K562 (cell line): Measurements from ENCODE around the gene P2RX3. TPM values are rescaled to one million over a fixed set of nuclear protein-coding genes. Genes with fewer than 3 reads are reported as not detected.

ENCODE experiments used
- DMBX1 ChIP-seq: fragments of 250-450 bp; sonication (Bioruptor Pico); IDR thresholded peaks from 2 replicates; pipeline ENCODE4 v1.8.0; 2022; ENCODE audit warnings: inconsistent platforms, mild to moderate bottlenecking, moderate library complexity, borderline replicate concordance
- KLF6 ChIP-seq: fragments of 250-450 bp; sonication (Bioruptor Pico); IDR thresholded peaks from 2 replicates; pipeline ENCODE4 v1.4.0; 2020; ENCODE audit warnings: mild to moderate bottlenecking, moderate library complexity, borderline replicate concordance
- LCOR ChIP-seq: sonication (generic); formaldehyde crosslinking; IDR thresholded peaks from 2 replicates; pipeline ENCODE4 v1.8.0; 2022; ENCODE audit warnings: mild to moderate bottlenecking, missing genetic modification reagents
- MBD2 ChIP-seq: sonication (generic); IDR thresholded peaks from 2 replicates; pipeline ENCODE4 v1.6.1; 2016; ENCODE audit warnings: low read depth, borderline replicate concordance
- NCOA4 ChIP-seq: fragments of 450-650 bp; IDR thresholded peaks from 2 replicates; pipeline ENCODE4 v1.6.1; 2018; ENCODE audit warnings: mild to moderate bottlenecking; ENCODE audit not compliant: partially characterized antibody
- NRF1 ChIP-seq, 2 experiments: fragments of 450-650 bp; IDR thresholded peaks in 1 of 2; conservative IDR thresholded peaks in 1 of 2; 2 replicates each; pipeline ENCODE4 v1.6.1; 2014; ENCODE audit warnings: mild to moderate bottlenecking in 2 of 2
- RBM25 ChIP-seq: fragments of 200-400 bp; formaldehyde crosslinking; IDR thresholded peaks from 2 replicates; pipeline ENCODE4 v1.6.1; 2018; ENCODE audit warnings: low read length, low read depth, moderate library complexity; ENCODE audit not compliant: severe bottlenecking
- TBL1XR1 ChIP-seq, 2 experiments: IDR thresholded peaks; 2 replicates each; pipeline ENCODE4 v1.6.1; 2012; ENCODE audit warnings: improper control_type of control experiment in 2 of 2, low read length in 2 of 2, mild to moderate bottlenecking in 1 of 2
- UBTF ChIP-seq, 2 experiments: IDR thresholded peaks; 2 replicates each; pipeline ENCODE4 v1.6.1; 2012; ENCODE audit warnings: improper control_type of control experiment in 2 of 2, low read depth in 2 of 2, low read length in 2 of 2, borderline replicate concordance in 1 of 2
- VEZF1 ChIP-seq: fragments of 200-800 bp; sonication (Bioruptor generic); IDR thresholded peaks from 2 replicates; pipeline ENCODE4 v1.6.1; 2017; ENCODE audit warnings: missing genetic modification characterization, missing compliant biosample characterization
- ZBTB34 ChIP-seq: fragments of 250-450 bp; sonication (Bioruptor Pico); IDR thresholded peaks from 2 replicates; pipeline ENCODE4 v1.8.0; 2021; ENCODE audit warnings: mild to moderate bottlenecking, moderate library complexity
- ZNF449 ChIP-seq: fragments of 250-450 bp; sonication (Bioruptor Pico); IDR thresholded peaks from 2 replicates; pipeline ENCODE4 v1.8.0; 2022; ENCODE audit warnings: moderate library complexity, mild to moderate bottlenecking, inconsistent platforms
- polyA plus RNA-seq, 8 experiments: library from polyadenylated mRNA; depleted of rRNA in 4 of 8; stranded (reverse) in 5 of 8; unstranded in 3 of 8; fragments of >200 nt; fragmentation: Nextera tagmentation in 2 of 8; fragmentation: Illumina TruSeq in 1 of 8; extraction: Ambion mirVana in 2 of 8; extraction: Trizol in 1 of 8; gene quantifications; 2 replicates each; pipeline versions ENCODE4 v1.2.1 to v1.2.3, GENCODE V29; 2011 to 2014; ENCODE audit warnings: inconsistent platforms in 1 of 8, missing spikeins in 1 of 8
- total RNA-seq, 7 experiments: library from RNA; depleted of rRNA in 6 of 7; stranded (reverse); fragments of >200 nt in 6 of 7; fragmentation: Illumina TruSeq in 2 of 7; extraction: Trizol in 2 of 7; gene quantifications; 2 replicates each; pipeline versions ENCODE4 v1.2.1 to v1.2.3, GENCODE V29; 2011 to 2021; ENCODE audit warnings: low replicate concordance in 1 of 7
- TF ChIP-seq, protein P1 (sequence below), 2 experiments: fragments of 200-800 bp in 1 of 2; sonication (Bioruptor generic) in 1 of 2; sonication (generic) in 1 of 2; formaldehyde crosslinking in 1 of 2; IDR thresholded peaks in 1 of 2; conservative IDR thresholded peaks in 1 of 2; 2 replicates each; pipeline versions ENCODE4 v1.5.0 to v1.6.1; 2016 to 2020; ENCODE audit warnings: missing compliant biosample characterization in 1 of 2, missing genetic modification characterization in 1 of 2, missing genetic modification reagents in 1 of 2
- TF ChIP-seq, protein P2 (sequence below), 3 experiments: IDR thresholded peaks in 2 of 3; conservative IDR thresholded peaks in 1 of 3; 2 replicates each; pipeline ENCODE4 v1.5.1; 2011 to 2012; ENCODE audit warnings: low read length in 3 of 3, mild to moderate bottlenecking in 3 of 3, control low read depth in 2 of 3, improper control_type of control experiment in 1 of 3, inconsistent platforms in 1 of 3, low read depth in 1 of 3, mixed read lengths in 1 of 3, moderate library complexity in 1 of 3; ENCODE audit not compliant: insufficient read depth in 2 of 3

The P2RX3 gene
- total and polyA plus RNA-seq, 9 of the 15 experiments (the other 6 are each of a cell fraction or from before 2014, with no cell fraction given) = not detected

DNA sequence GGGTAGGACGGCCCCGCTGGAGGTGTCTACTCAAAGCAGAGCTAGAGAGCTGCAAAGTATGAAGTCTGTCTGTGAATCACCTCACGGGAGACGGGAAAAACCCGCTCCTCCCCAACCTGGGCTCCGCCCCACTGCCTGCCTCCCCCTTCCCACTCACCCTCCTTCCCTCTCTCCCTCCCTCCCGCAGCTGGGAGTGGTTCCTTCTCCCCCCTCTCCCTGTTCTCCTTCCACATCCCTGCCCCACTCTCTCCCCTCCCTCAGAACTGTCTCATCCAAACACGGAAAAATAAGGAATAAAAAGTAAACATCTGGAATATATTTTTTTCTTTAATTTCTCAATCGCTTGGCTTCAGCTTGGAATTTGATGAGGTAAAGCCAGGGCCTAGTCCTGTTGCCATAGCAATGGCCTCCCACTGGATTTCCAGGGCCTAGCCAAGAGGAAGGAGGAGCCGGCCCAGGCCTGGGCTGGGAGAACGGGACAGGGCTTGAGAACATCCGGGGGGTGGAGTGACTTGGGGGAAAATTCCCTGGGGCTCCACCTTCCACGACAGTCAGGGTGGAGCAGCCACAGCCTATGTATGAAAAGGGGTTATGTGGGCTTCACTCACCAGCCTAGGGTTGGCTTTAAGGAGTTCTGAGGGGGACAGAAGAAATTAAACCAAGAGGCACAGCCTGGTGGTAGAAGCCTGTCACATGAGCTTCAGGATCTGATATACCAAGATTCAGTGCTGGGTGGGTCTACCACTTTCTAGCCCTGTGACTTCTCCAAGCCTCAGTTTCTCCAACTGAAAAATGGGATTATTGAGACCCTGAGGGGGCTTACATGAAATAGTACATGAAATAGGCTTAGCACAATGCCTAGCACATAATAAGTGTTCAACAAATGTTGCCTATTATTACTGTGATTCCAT is 15.6 kb upstream of the P2RX3 start (continued):
- TF ChIP-seq, protein P1, sequence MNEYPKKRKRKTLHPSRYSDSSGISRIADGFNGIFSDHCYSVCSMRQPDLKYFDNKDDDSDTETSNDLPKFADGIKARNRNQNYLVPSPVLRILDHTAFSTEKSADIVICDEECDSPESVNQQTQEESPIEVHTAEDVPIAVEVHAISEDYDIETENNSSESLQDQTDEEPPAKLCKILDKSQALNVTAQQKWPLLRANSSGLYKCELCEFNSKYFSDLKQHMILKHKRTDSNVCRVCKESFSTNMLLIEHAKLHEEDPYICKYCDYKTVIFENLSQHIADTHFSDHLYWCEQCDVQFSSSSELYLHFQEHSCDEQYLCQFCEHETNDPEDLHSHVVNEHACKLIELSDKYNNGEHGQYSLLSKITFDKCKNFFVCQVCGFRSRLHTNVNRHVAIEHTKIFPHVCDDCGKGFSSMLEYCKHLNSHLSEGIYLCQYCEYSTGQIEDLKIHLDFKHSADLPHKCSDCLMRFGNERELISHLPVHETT (CRISPR knock-in tag; conservative IDR thresholded peaks at IDR 0.05 in 1 of 2, IDR thresholded peaks at IDR 0.05 in 1 of 2) = no peak; a peak in 1 of 4 replicates
- no peak for TF ChIP-seq LCOR (CRISPR knock-in tag)
- no peak for TF ChIP-seq TBL1XR1 (IDR thresholded peaks at IDR 0.05; ENCODE audit: low read length in 2 of 2)
- no peak for TF ChIP-seq ZBTB34 (CRISPR knock-in tag)
- peak; percentile 87 for TF ChIP-seq VEZF1
- TF ChIP-seq NRF1 (conservative IDR thresholded peaks at IDR 0.05 in 1 of 2, IDR thresholded peaks at IDR 0.05 in 1 of 2) = no peak
- TF ChIP-seq RBM25 = peak; percentile 58
- TF ChIP-seq ZNF449 (CRISPR knock-in tag) = no peak
- TF ChIP-seq DMBX1 (CRISPR knock-in tag) = no peak
- TF ChIP-seq MBD2 = peak; percentile 1; the same call in 1 of the 2 replicates
- TF ChIP-seq KLF6 = no peak
- TF ChIP-seq NCOA4 = no peak
- no peak for TF ChIP-seq UBTF (IDR thresholded peaks at IDR 0.05; ENCODE audit: borderline replicate concordance in 1 of 2, low read depth in 2 of 2, low read length in 2 of 2)
- TF ChIP-seq, protein P2, sequence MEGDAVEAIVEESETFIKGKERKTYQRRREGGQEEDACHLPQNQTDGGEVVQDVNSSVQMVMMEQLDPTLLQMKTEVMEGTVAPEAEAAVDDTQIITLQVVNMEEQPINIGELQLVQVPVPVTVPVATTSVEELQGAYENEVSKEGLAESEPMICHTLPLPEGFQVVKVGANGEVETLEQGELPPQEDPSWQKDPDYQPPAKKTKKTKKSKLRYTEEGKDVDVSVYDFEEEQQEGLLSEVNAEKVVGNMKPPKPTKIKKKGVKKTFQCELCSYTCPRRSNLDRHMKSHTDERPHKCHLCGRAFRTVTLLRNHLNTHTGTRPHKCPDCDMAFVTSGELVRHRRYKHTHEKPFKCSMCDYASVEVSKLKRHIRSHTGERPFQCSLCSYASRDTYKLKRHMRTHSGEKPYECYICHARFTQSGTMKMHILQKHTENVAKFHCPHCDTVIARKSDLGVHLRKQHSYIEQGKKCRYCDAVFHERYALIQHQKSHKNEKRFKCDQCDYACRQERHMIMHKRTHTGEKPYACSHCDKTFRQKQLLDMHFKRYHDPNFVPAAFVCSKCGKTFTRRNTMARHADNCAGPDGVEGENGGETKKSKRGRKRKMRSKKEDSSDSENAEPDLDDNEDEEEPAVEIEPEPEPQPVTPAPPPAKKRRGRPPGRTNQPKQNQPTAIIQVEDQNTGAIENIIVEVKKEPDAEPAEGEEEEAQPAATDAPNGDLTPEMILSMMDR (IDR thresholded peaks at IDR 0.05 in 2 of 3, conservative IDR thresholded peaks at IDR 0.05 in 1 of 3; ENCODE audit: insufficient read depth in 2 of 3, low read depth in 1 of 3, low read length in 3 of 3) = 0 out of 6 replicates have a peak, but pooled peaks of 1 of the 3 experiments have one; percentile 3
